A673 (cell line): ENCODE results near the gene AGO3. TPM values are rescaled to one million over a fixed set of nuclear protein-coding genes. Genes with fewer than 3 reads are reported as not detected.
A peak's percentile ranks its signal among the peaks of the same experiment; 100 is the strongest.

Experiments used
- BruUV-seq: library from RNA; stranded (reverse); fragments of 400-500 nt; replicated peaks from 2 replicates; lab custom pipeline; 2021; lab: Mats Ljungman, UMichigan
- CTCF ChIA-PET: fragments of 300-600 bp; sonication (Branson Sonifier 250); formaldehyde crosslinking; loops from one replicate; lab custom pipeline; 2022; ENCODE audit warnings: antibody characterized with exemption; lab: Charles Lee
- POLR2A ChIA-PET: fragments of 300-600 bp; sonication (Branson Sonifier 250); formaldehyde crosslinking; loops from one replicate; lab custom pipeline; 2022; ENCODE audit warnings: antibody characterized with exemption; ENCODE audit not compliant: low non-redundant PET; lab: Charles Lee
- DNase-seq: peaks from one replicate; pipeline ENCODE4 v3.0.0-alpha.2; 2015; ENCODE audit warnings: low spot score
- H3K27ac ChIP-seq: fragments of 200-600 bp; sonication (generic); 2 replicates; pipeline ENCODE4 v1.5.1; 2016; ENCODE audit warnings: mixed run types, low read depth, mild to moderate bottlenecking, mixed read lengths, antibody characterized with exemption, low read length; ENCODE audit not compliant: poor library complexity, severe bottlenecking
- H3K27me3 ChIP-seq: fragments of 200-600 bp; sonication (generic); replicated peaks from 2 replicates; pipeline ENCODE4 v1.6.1; 2017; ENCODE audit warnings: mixed run types, low read depth, mild to moderate bottlenecking, mixed read lengths, antibody characterized with exemption, low read length; ENCODE audit not compliant: insufficient read depth, poor library complexity
- H3K36me3 ChIP-seq: fragments of 200-600 bp; sonication (generic); 2 replicates; pipeline ENCODE4 v1.6.1; 2016; ENCODE audit warnings: mixed run types, mild to moderate bottlenecking, mixed read lengths, antibody characterized with exemption, low read length; ENCODE audit not compliant: insufficient read depth, poor library complexity, severe bottlenecking
- H3K4me1 ChIP-seq: fragments of 200-600 bp; sonication (generic); 2 replicates; pipeline ENCODE4 v1.6.1; 2017; ENCODE audit warnings: mixed run types, mild to moderate bottlenecking, mixed read lengths, antibody characterized with exemption, low read length; ENCODE audit not compliant: insufficient read depth, poor library complexity, severe bottlenecking
- H3K4me3 ChIP-seq: fragments of 200-600 bp; sonication (generic); 2 replicates; pipeline ENCODE4 v1.5.1; 2016; ENCODE audit warnings: low read depth, mixed run types, mild to moderate bottlenecking, mixed read lengths, low read length; ENCODE audit not compliant: poor library complexity, severe bottlenecking
- H3K9me3 ChIP-seq: fragments of 200-600 bp; sonication (generic); 2 replicates; pipeline ENCODE4 v1.6.1; 2016; ENCODE audit warnings: mixed run types, low read depth, mild to moderate bottlenecking, mixed read lengths, antibody characterized with exemption, low read length; ENCODE audit not compliant: poor library complexity, severe bottlenecking
- CTCF ChIP-seq: fragments of 300-800, 200-600 bp; sonication (generic); conservative IDR thresholded peaks from 2 replicates; pipeline ENCODE4 v1.5.1; 2017; ENCODE audit warnings: low read depth, mild to moderate bottlenecking, antibody characterized with exemption, low read length, moderate library complexity, mixed read lengths
- EZH2 ChIP-seq: fragments of 200-600 bp; sonication (generic); IDR thresholded peaks from 2 replicates; pipeline ENCODE4 v1.6.1; 2017; ENCODE audit warnings: borderline replicate concordance, low read depth, mild to moderate bottlenecking, mixed read lengths, antibody characterized with exemption, low read length; ENCODE audit not compliant: poor library complexity, severe bottlenecking
- intact Hi-C: fragments of 100-400 bp; cut with micrococcal nuclease; formaldehyde crosslinking; loops from one replicate; pipeline ENCODE4 v1.10.0; 2022; ENCODE audit not compliant: unreplicated experiment
- total RNA-seq: library from RNA; stranded (reverse); gene quantifications from 2 replicates; pipeline ENCODE4 v1.2.3, GENCODE V29; 2021

The AGO3 gene
- total RNA-seq, 1 experiment from 2014 or later: 44.2 TPM

GRCh38 chr1:36092166-36092797 lies 161.4 kb downstream of the AGO3 start:
- no peak for DNase-seq
- TF ChIP-seq EZH2: no peak
- no peak for TF ChIP-seq CTCF
- Histone ChIP-seq H3K27ac (no peak overlapping the region), H3K4me1 (peaks cover 7% of the 10 kb centered on the region), H3K27me3 (no peaks in the 10 kb centered on the region), H3K36me3 (peaks cover 62% of the 10 kb centered on the region), H3K9me3 (no peaks in the 10 kb centered on the region), H3K4me3 (no peak overlapping the region)
- no TSS peak for BruUV-seq
- intact Hi-C loops: no loop called here
- CTCF ChIA-PET: no interaction called here
- POLR2A ChIA-PET: no interaction called here

DNA sequence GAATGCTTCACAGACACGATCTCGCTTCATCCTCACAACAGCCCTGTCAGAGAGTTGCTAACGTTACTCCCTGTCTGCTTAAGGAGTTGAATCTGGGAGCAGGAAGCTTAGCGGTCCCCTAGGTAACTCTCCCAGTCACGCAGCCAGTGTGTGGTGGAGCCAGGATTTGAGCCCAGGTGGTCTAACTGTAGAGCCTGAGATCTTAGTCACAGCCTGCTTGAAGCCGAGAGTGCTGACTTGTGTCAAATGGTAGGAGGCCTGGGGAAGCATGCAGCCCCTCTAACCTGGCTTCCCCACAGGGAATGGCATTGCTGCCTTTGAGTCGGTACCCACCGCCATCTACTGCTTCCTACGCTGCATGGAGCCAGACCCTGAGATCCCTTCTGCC lies 161.9 kb downstream of the AGO3 start:
- BruUV-seq: no TSS peak
- no peaks in the 10 kb centered on the region for H3K9me3 ChIP-seq
- no peak for TF ChIP-seq CTCF
- TF ChIP-seq EZH2: no peak
- H3K4me1 ChIP-seq: peaks cover 7% of the 10 kb centered on the region
- no peak for DNase-seq
- POLR2A ChIA-PET: no interaction called here
- no peak overlapping the region for H3K4me3 ChIP-seq
- peaks cover 62% of the 10 kb centered on the region for H3K36me3 ChIP-seq
- CTCF ChIA-PET: no interaction called here
- H3K27me3 ChIP-seq: no peaks in the 10 kb centered on the region
- intact Hi-C loops: no loop called here
- no peak overlapping the region for H3K27ac ChIP-seq

- no peak overlapping the region for H3K27ac ChIP-seq
- no peaks in the 10 kb centered on the region for H3K9me3 ChIP-seq
- CTCF ChIA-PET: no interaction called here
- POLR2A ChIA-PET: no interaction called here
- TF ChIP-seq EZH2 (no peak), CTCF (no peak)
- no peak overlapping the region for H3K4me3 ChIP-seq
- H3K27me3 ChIP-seq: no peaks in the 10 kb centered on the region
- peaks cover 62% of the 10 kb centered on the region for H3K36me3 ChIP-seq
- no peak for DNase-seq
- peaks cover 7% of the 10 kb centered on the region for H3K4me1 ChIP-seq
- intact Hi-C loops: no loop called here
- TSS peak; percentile 7 for BruUV-seq
These were observed 162.3 kb downstream of the AGO3 start for GRCh38 chr1:36093226-36093625.
